GM12878 (cell line): ENCODE data around the gene IVL. TPM values are rescaled to one million over a fixed set of nuclear protein-coding genes. Genes with fewer than 3 reads are reported as not detected.
A peak's percentile ranks its signal among the peaks of the same experiment; 100 is the strongest.

Experiments
- ATAC-seq: fragments of 200-7000 bp; cut with Tn5 transposase; 3 replicates; pipeline ENCODE4 v1.9.1; 2020; ENCODE audit warnings: mild to moderate bottlenecking, moderate library complexity
- BruUV-seq: library from RNA; stranded (reverse); fragments of 400-500 nt; replicated peaks from 2 replicates; lab custom pipeline; 2021; lab: Mats Ljungman, UMichigan
- CTCF ChIA-PET: fragments of 300-600 bp; sonication (Branson Sonifier 250); formaldehyde crosslinking; extraction: SDS; loops from one replicate; lab custom pipeline; 2021; ENCODE audit warnings: inconsistent platforms; lab: Yijun Ruan, JAX
- POLR2A ChIA-PET: fragments of 350-600 bp; formaldehyde crosslinking; extraction: SDS; loops from one replicate; lab custom pipeline; 2021; ENCODE audit warnings: inconsistent platforms; lab: Charles Lee
- RAD21 ChIA-PET: fragments of 300-600 bp; sonication (Branson Sonifier 250); formaldehyde crosslinking; loops from one replicate; lab custom pipeline; 2023; ENCODE audit warnings: antibody characterized with exemption; ENCODE audit not compliant: unreplicated experiment; lab: Charles Lee
- SMC1A ChIA-PET: fragments of 300-600 bp; sonication (Branson Sonifier 250); formaldehyde crosslinking; loops from one replicate; lab custom pipeline; 2023; ENCODE audit not compliant: unreplicated experiment, uncharacterized antibody; lab: Charles Lee
- DNase-seq: peaks from one replicate; pipeline ENCODE4 v3.0.0-alpha.2; 2011; ENCODE audit warnings: low read depth, low spot score
- FAIRE-seq: peaks from 3 replicates; lab custom pipeline; 2011; peaks lifted over from hg19 to GRCh38; lab: Jason Lieb, UNC
- H2AFZ ChIP-seq: 2 replicates; pipeline ENCODE4 v1.6.0; 2011; ENCODE audit warnings: low read depth, low read length, control low read depth; ENCODE audit not compliant: control insufficient read depth
- H3K27ac ChIP-seq: 2 replicates; pipeline ENCODE4 v1.5.1; 2011; ENCODE audit warnings: control low read depth; ENCODE audit not compliant: control insufficient read depth, insufficient read depth
- H3K27me3 ChIP-seq, 2 experiments: replicated peaks in 1 of 2; 2 replicates each; pipeline versions ENCODE4 v1.6.0 to v1.6.1; 2011; ENCODE audit warnings: low read length in 1 of 2; ENCODE audit not compliant: control insufficient read depth in 2 of 2, insufficient read depth in 2 of 2
- H3K36me3 ChIP-seq, 2 experiments: 2 replicates each; pipeline ENCODE4 v1.5.1; 2011; ENCODE audit warnings: low read length in 1 of 2; ENCODE audit not compliant: control insufficient read depth in 2 of 2, insufficient read depth in 2 of 2
- H3K4me1 ChIP-seq: 2 replicates; pipeline ENCODE4 v1.6.1; 2011; ENCODE audit warnings: mild to moderate bottlenecking, low read length, moderate library complexity, mixed read lengths; ENCODE audit not compliant: control insufficient read depth, insufficient read depth
- H3K4me2 ChIP-seq: 2 replicates; pipeline ENCODE4 v1.6.0; 2011; ENCODE audit warnings: control low read depth; ENCODE audit not compliant: control insufficient read depth, insufficient read depth
- H3K4me3 ChIP-seq: fragments of 200-600 bp; sonication (generic); 2 replicates; pipeline ENCODE4 v1.5.1; 2016
- H3K79me2 ChIP-seq: 2 replicates; pipeline ENCODE4 v1.6.0; 2011; ENCODE audit warnings: low read length; ENCODE audit not compliant: control insufficient read depth, insufficient read depth
- H3K9ac ChIP-seq: 2 replicates; pipeline ENCODE4 v1.8.0; 2011; ENCODE audit warnings: low read length, control low read depth, mixed read lengths; ENCODE audit not compliant: control insufficient read depth, insufficient read depth
- H3K9me3 ChIP-seq: replicated peaks from 3 replicates; pipeline ENCODE4 v1.5.1; 2011; ENCODE audit warnings: mild to moderate bottlenecking, low read length; ENCODE audit not compliant: control insufficient read depth, insufficient read depth
- H4K20me1 ChIP-seq: 2 replicates; pipeline ENCODE4 v1.6.0; 2011; ENCODE audit not compliant: control insufficient read depth, insufficient read depth
- HDAC2 ChIP-seq: fragments of 200-600 bp; sonication (generic); IDR thresholded peaks from 2 replicates; pipeline ENCODE4 v1.6.1; 2017
- HDGF ChIP-seq: fragments of 450-650 bp; IDR thresholded peaks from 2 replicates; pipeline ENCODE4 v1.6.1; 2016; ENCODE audit warnings: antibody characterized with exemption
- NR2C2 ChIP-seq: IDR thresholded peaks from 2 replicates; pipeline ENCODE4 v1.6.1; 2011; ENCODE audit warnings: borderline replicate concordance, low read depth; ENCODE audit not compliant: control insufficient read depth, insufficient read length
- POU2F2 ChIP-seq: IDR thresholded peaks from 3 replicates; pipeline ENCODE4 v1.6.1; 2011; ENCODE audit warnings: low read depth, mild to moderate bottlenecking, low read length, borderline replicate concordance
- RB1 ChIP-seq: fragments of 450-650 bp; formaldehyde crosslinking; IDR thresholded peaks from 2 replicates; pipeline ENCODE4 v1.6.1; 2017; ENCODE audit warnings: mild to moderate bottlenecking, borderline replicate concordance
- SMARCA5 ChIP-seq: fragments of 450-650 bp; IDR thresholded peaks from 2 replicates; pipeline ENCODE4 v1.6.1; 2017; ENCODE audit warnings: mild to moderate bottlenecking
- SPI1 ChIP-seq: IDR thresholded peaks from 2 replicates; pipeline ENCODE4 v1.6.1; 2011; ENCODE audit warnings: low read depth, mild to moderate bottlenecking, low read length, moderate library complexity, borderline replicate concordance; ENCODE audit not compliant: insufficient read depth
- SREBF2 ChIP-seq: IDR thresholded peaks from 2 replicates; pipeline ENCODE4 v1.6.1; 2012; ENCODE audit warnings: mild to moderate bottlenecking, low read length
- TBL1XR1 ChIP-seq: IDR thresholded peaks from 2 replicates; pipeline ENCODE4 v1.6.1; 2012; ENCODE audit warnings: low read depth, low read length, improper control_type of control experiment
- ZZZ3 ChIP-seq: IDR thresholded peaks from 2 replicates; pipeline ENCODE4 v1.6.1; 2011; ENCODE audit warnings: low read depth; ENCODE audit not compliant: control insufficient read depth, insufficient read length
- in situ Hi-C: fragments of 300-500 bp; cut with MboI; formaldehyde crosslinking; loops from 9 replicates; pipeline ENCODE4 v1.14.3; 2018; ENCODE audit warnings: mixed read lengths
- intact Hi-C: fragments of 100-400 bp; cut with micrococcal nuclease; formaldehyde crosslinking; loops from one replicate; pipeline ENCODE4 v1.14.2; 2022; ENCODE audit not compliant: unreplicated experiment
- polyA plus RNA-seq, 11 experiments: library from polyadenylated mRNA; depleted of rRNA in 4 of 11; unstranded in 6 of 11; stranded (reverse) in 5 of 11; fragments of >200 nt; fragmentation: Nextera tagmentation in 4 of 11; fragmentation: Illumina TruSeq in 1 of 11; extraction: Ambion mirVana in 4 of 11; extraction: Trizol in 1 of 11; gene quantifications; 1 replicate in 1 of 11; 2 replicates in 10 of 11; pipeline versions ENCODE4 v1.2.1 to v1.2.3, GENCODE V29; 2011 to 2016; ENCODE audit warnings: inconsistent platforms in 2 of 11, missing spikeins in 2 of 11, low read depth in 1 of 11
- total RNA-seq, 4 experiments: library from RNA; depleted of rRNA in 3 of 4; stranded (reverse); fragments of >200 nt in 3 of 4; fragmentation: Illumina TruSeq in 1 of 4; extraction: Trizol in 1 of 4; gene quantifications; 2 replicates each; pipeline versions ENCODE4 v1.2.1 to v1.2.3, GENCODE V29; 2013 to 2021
- TF ChIP-seq, protein P1 (sequence below): fragments of 450-650 bp; IDR thresholded peaks from 2 replicates; pipeline ENCODE4 v1.6.1; 2017; ENCODE audit warnings: low read depth, mild to moderate bottlenecking, moderate library complexity
- TF ChIP-seq, protein P2 (sequence below): IDR thresholded peaks from 2 replicates; pipeline ENCODE4 v1.6.1; 2012; ENCODE audit warnings: low read depth, low read length, improper control_type of control experiment
- TF ChIP-seq, protein P3 (sequence below): IDR thresholded peaks from 2 replicates; pipeline ENCODE4 v1.6.1; 2011; ENCODE audit warnings: mild to moderate bottlenecking, low read depth, low read length, moderate library complexity; ENCODE audit not compliant: insufficient replicate concordance
- TF ChIP-seq, protein P4 (sequence below): fragments of 150-350 bp; IDR thresholded peaks from 2 replicates; pipeline ENCODE4 v1.6.1; 2016; ENCODE audit warnings: low read depth, low read length
- TF ChIP-seq, protein P5 (sequence below): fragments of 450-650 bp; IDR thresholded peaks from 2 replicates; pipeline ENCODE4 v1.6.1; 2016; ENCODE audit warnings: mild to moderate bottlenecking

The IVL gene
- total and polyA plus RNA-seq, 10 of the 15 experiments (the other 5 are each of a cell fraction or from before 2014, with no cell fraction given) = 1.4 to 20.3 (median 13.4) TPM

DNA sequence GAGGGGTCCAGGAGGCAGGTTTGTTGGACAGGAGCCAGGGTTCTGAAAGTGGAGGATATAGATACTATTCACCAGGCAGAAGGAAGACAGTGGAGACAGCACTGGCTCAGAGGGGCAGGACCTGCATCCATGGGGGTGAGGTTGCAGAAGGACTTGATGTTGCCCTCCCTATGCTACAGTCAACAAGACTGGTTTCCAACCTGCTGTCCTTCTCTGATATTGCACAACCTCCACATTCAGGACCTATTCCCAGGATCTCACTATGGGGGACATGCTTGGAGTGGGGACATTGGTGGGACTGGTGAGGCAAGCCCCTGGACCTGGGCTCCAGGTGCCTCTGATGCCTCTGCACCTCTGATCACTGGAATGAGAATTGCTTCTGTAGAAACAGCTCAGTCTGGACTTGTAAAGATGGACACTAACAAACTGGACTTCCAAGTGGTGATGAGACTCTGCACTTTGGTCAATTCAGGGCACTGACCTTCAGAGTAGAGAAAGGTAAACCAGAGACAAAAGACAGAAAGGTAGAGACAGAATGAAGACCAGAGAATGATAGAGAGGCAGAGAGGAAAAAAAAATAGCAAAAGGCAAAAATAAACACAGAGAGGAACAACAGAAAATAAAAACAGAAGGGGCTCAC, 28.7 kb upstream of the IVL start:
- peak overlapping the region; percentile 57 for H3K27ac ChIP-seq
- FAIRE-seq (no peak), DNase-seq (no peak), ATAC-seq (no peak)
- peaks cover 37% of the 10 kb centered on the region for H3K4me1 ChIP-seq
- TF ChIP-seq, protein P1, sequence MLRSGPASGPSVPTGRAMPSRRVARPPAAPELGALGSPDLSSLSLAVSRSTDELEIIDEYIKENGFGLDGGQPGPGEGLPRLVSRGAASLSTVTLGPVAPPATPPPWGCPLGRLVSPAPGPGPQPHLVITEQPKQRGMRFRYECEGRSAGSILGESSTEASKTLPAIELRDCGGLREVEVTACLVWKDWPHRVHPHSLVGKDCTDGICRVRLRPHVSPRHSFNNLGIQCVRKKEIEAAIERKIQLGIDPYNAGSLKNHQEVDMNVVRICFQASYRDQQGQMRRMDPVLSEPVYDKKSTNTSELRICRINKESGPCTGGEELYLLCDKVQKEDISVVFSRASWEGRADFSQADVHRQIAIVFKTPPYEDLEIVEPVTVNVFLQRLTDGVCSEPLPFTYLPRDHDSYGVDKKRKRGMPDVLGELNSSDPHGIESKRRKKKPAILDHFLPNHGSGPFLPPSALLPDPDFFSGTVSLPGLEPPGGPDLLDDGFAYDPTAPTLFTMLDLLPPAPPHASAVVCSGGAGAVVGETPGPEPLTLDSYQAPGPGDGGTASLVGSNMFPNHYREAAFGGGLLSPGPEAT = no peak
- TF ChIP-seq, protein P2, sequence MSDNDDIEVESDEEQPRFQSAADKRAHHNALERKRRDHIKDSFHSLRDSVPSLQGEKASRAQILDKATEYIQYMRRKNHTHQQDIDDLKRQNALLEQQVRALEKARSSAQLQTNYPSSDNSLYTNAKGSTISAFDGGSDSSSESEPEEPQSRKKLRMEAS = no peak
- TF ChIP-seq SMARCA5 (no peak), ZZZ3 (no peak), HDGF (no peak), RB1 (no peak), HDAC2 (no peak), SREBF2 (no peak), TBL1XR1 (no peak), NR2C2 (no peak), POU2F2 (no peak), SPI1 (no peak)
- TF ChIP-seq, protein P3, sequence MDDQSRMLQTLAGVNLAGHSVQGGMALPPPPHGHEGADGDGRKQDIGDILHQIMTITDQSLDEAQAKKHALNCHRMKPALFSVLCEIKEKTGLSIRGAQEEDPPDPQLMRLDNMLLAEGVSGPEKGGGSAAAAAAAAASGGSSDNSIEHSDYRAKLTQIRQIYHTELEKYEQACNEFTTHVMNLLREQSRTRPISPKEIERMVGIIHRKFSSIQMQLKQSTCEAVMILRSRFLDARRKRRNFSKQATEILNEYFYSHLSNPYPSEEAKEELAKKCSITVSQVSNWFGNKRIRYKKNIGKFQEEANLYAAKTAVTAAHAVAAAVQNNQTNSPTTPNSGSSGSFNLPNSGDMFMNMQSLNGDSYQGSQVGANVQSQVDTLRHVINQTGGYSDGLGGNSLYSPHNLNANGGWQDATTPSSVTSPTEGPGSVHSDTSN = no peak
- TF ChIP-seq, protein P4, sequence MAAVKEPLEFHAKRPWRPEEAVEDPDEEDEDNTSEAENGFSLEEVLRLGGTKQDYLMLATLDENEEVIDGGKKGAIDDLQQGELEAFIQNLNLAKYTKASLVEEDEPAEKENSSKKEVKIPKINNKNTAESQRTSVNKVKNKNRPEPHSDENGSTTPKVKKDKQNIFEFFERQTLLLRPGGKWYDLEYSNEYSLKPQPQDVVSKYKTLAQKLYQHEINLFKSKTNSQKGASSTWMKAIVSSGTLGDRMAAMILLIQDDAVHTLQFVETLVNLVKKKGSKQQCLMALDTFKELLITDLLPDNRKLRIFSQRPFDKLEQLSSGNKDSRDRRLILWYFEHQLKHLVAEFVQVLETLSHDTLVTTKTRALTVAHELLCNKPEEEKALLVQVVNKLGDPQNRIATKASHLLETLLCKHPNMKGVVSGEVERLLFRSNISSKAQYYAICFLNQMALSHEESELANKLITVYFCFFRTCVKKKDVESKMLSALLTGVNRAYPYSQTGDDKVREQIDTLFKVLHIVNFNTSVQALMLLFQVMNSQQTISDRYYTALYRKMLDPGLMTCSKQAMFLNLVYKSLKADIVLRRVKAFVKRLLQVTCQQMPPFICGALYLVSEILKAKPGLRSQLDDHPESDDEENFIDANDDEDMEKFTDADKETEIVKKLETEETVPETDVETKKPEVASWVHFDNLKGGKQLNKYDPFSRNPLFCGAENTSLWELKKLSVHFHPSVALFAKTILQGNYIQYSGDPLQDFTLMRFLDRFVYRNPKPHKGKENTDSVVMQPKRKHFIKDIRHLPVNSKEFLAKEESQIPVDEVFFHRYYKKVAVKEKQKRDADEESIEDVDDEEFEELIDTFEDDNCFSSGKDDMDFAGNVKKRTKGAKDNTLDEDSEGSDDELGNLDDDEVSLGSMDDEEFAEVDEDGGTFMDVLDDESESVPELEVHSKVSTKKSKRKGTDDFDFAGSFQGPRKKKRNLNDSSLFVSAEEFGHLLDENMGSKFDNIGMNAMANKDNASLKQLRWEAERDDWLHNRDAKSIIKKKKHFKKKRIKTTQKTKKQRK = no peak
- TF ChIP-seq, protein P5, sequence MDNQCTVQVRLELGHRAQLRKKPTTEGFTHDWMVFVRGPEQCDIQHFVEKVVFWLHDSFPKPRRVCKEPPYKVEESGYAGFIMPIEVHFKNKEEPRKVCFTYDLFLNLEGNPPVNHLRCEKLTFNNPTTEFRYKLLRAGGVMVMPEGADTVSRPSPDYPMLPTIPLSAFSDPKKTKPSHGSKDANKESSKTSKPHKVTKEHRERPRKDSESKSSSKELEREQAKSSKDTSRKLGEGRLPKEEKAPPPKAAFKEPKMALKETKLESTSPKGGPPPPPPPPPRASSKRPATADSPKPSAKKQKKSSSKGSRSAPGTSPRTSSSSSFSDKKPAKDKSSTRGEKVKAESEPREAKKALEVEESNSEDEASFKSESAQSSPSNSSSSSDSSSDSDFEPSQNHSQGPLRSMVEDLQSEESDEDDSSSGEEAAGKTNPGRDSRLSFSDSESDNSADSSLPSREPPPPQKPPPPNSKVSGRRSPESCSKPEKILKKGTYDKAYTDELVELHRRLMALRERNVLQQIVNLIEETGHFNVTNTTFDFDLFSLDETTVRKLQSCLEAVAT = no peak
- no peaks in the 10 kb centered on the region for H3K36me3 ChIP-seq
- BruUV-seq = no TSS peak
- in situ Hi-C loops (loop anchor here (10.0 kb wide), 1 partner anchor 315 kb away; no protein-coding TSS in a partner anchor), intact Hi-C loops (loop anchor here (10.0 kb wide), 1 partner anchor 155 kb away; the partner anchor contains the start of gene SPRR1B)
- no peak overlapping the region for H3K9ac ChIP-seq
- no peaks in the 10 kb centered on the region for H3K27me3 ChIP-seq
- ChIA-PET SMC1A (interaction anchor here (0.7 to 2.0 kb wide), 4 partner anchors 11 to 313 kb away, joined by 3 to 6 read pairs (median 4); no protein-coding TSS in a partner anchor), RAD21 (interaction anchor here (0.8 to 2.4 kb wide), 5 partner anchors 29 to 313 kb away, joined by 3 to 12 read pairs (median 3); partner anchors contain the start of gene IVL), CTCF (interaction anchor here (1.5 to 4.3 kb wide), 7 partner anchors 9 to 313 kb away, joined by 3 to 38 read pairs (median 18); no protein-coding TSS in a partner anchor), POLR2A (interaction anchor here (0.5 kb wide), 3 partner anchors 32 to 772 kb away, joined by 3 to 7 read pairs (median 5); no protein-coding TSS in a partner anchor)
- peak overlapping the region; percentile 60 for H3K4me2 ChIP-seq
- H4K20me1 ChIP-seq = no peaks in the 10 kb centered on the region
- no peak overlapping the region for H3K4me3 ChIP-seq
- H3K9me3 ChIP-seq = no peaks in the 10 kb centered on the region
- H2AFZ ChIP-seq = peak overlapping the region; percentile 74
- H3K79me2 ChIP-seq = no peaks in the 10 kb centered on the region
